HEK293 (cell line): ENCODE data around the gene LARP6.

Source experiments
- BCL11B ChIP-seq: fragments of 450-650 bp; formaldehyde crosslinking; IDR thresholded peaks from 2 replicates; pipeline ENCODE4 v1.5.1; 2016; ENCODE audit warnings: low read depth, missing biosample characterization, missing genetic modification characterization
- GLIS2 ChIP-seq: fragments of 450-650 bp; formaldehyde crosslinking; IDR thresholded peaks from 2 replicates; pipeline ENCODE4 v1.5.1; 2016; ENCODE audit warnings: missing biosample characterization, missing genetic modification characterization
- HOXD13 ChIP-seq: sonication (generic); formaldehyde crosslinking; IDR thresholded peaks from 2 replicates; pipeline ENCODE4 v1.8.0; 2022; ENCODE audit warnings: missing genetic modification reagents, borderline replicate concordance
- KLF8 ChIP-seq: fragments of 450-650 bp; formaldehyde crosslinking; IDR thresholded peaks from 2 replicates; pipeline ENCODE4 v1.5.1; 2016; ENCODE audit warnings: missing biosample characterization, missing genetic modification characterization
- MEIS1 ChIP-seq: sonication (generic); formaldehyde crosslinking; IDR thresholded peaks from 2 replicates; pipeline ENCODE4 v1.8.1; 2022; ENCODE audit warnings: missing genetic modification reagents, mild to moderate bottlenecking, borderline replicate concordance
- ZBTB21 ChIP-seq: fragments of 450-650 bp; formaldehyde crosslinking; IDR thresholded peaks from 2 replicates; pipeline ENCODE4 v1.5.1; 2017; ENCODE audit warnings: missing biosample characterization, missing genetic modification characterization
- ZBTB8A ChIP-seq: fragments of 450-650 bp; formaldehyde crosslinking; IDR thresholded peaks from 2 replicates; pipeline ENCODE4 v1.5.1; 2016; ENCODE audit warnings: missing biosample characterization, missing genetic modification characterization
- ZEB2 ChIP-seq: fragments of 450-650 bp; formaldehyde crosslinking; IDR thresholded peaks from 2 replicates; pipeline ENCODE4 v1.5.1; 2016; ENCODE audit warnings: missing biosample characterization, missing genetic modification characterization
- ZFP69B ChIP-seq: fragments of 450-650 bp; formaldehyde crosslinking; IDR thresholded peaks from 2 replicates; pipeline ENCODE4 v1.5.1; 2016; ENCODE audit warnings: missing biosample characterization, missing genetic modification characterization
- ZNF214 ChIP-seq: fragments of 450-650 bp; formaldehyde crosslinking; IDR thresholded peaks from 2 replicates; pipeline ENCODE4 v1.5.1; 2017; ENCODE audit warnings: missing biosample characterization, mild to moderate bottlenecking, missing genetic modification characterization, borderline replicate concordance
- ZNF335 ChIP-seq: fragments of 450-650 bp; formaldehyde crosslinking; conservative IDR thresholded peaks from 2 replicates; pipeline ENCODE4 v1.5.1; 2016; ENCODE audit warnings: missing biosample characterization, missing genetic modification characterization
- ZNF514 ChIP-seq: fragments of 450-650 bp; formaldehyde crosslinking; IDR thresholded peaks from 2 replicates; pipeline ENCODE4 v1.5.1; 2016; ENCODE audit warnings: missing biosample characterization, missing genetic modification characterization
- ZNF549 ChIP-seq: fragments of 450-650 bp; IDR thresholded peaks from 2 replicates; pipeline ENCODE4 v1.5.1; 2018; ENCODE audit warnings: missing biosample characterization, missing genetic modification characterization, mild to moderate bottlenecking, inconsistent platforms, moderate library complexity
- ZNF626 ChIP-seq: fragments of 450-650 bp; sonication (Bioruptor Pico); formaldehyde crosslinking; IDR thresholded peaks from 2 replicates; pipeline ENCODE4 v1.5.1; 2018; ENCODE audit warnings: missing biosample characterization, missing genetic modification characterization, inconsistent platforms
- ZNF629 ChIP-seq: fragments of 450-650 bp; formaldehyde crosslinking; IDR thresholded peaks from 2 replicates; pipeline ENCODE4 v1.5.1; 2017; ENCODE audit warnings: missing biosample characterization, missing genetic modification characterization
- ZNF701 ChIP-seq: fragments of 450-650 bp; formaldehyde crosslinking; IDR thresholded peaks from 2 replicates; pipeline ENCODE4 v1.5.1; 2016; ENCODE audit warnings: missing biosample characterization, missing genetic modification characterization
- ZNF76 ChIP-seq: fragments of 450-650 bp; formaldehyde crosslinking; IDR thresholded peaks from 2 replicates; pipeline ENCODE4; 2016; ENCODE audit warnings: low read depth, missing biosample characterization, missing genetic modification characterization, borderline replicate concordance
- ZNF777 ChIP-seq: fragments of 450-650 bp; formaldehyde crosslinking; IDR thresholded peaks from 2 replicates; pipeline ENCODE4 v1.5.1; 2017; ENCODE audit warnings: missing biosample characterization, missing genetic modification characterization, borderline replicate concordance
- ZXDB ChIP-seq: fragments of 450-650 bp; formaldehyde crosslinking; IDR thresholded peaks from 2 replicates; pipeline ENCODE4 v1.5.1; 2016; ENCODE audit warnings: missing biosample characterization, missing genetic modification characterization
- TF ChIP-seq, protein P1 (sequence below): fragments of 450-650 bp; formaldehyde crosslinking; IDR thresholded peaks from 2 replicates; pipeline ENCODE4 v1.5.1; 2017; ENCODE audit warnings: missing biosample characterization, missing genetic modification characterization
- TF ChIP-seq, protein P2 (sequence below): fragments of 450-650 bp; formaldehyde crosslinking; IDR thresholded peaks from 2 replicates; pipeline ENCODE4 v1.5.1; 2016; ENCODE audit warnings: missing biosample characterization, missing genetic modification characterization
- TF ChIP-seq, protein P3 (sequence below): fragments of 450-650 bp; formaldehyde crosslinking; IDR thresholded peaks from 2 replicates; pipeline ENCODE4 v1.5.1; 2016; ENCODE audit warnings: missing biosample characterization, missing genetic modification characterization
- TF ChIP-seq, protein P4 (sequence below): fragments of 450-650 bp; formaldehyde crosslinking; IDR thresholded peaks from 2 replicates; pipeline ENCODE4 v1.5.1; 2017; ENCODE audit warnings: missing biosample characterization, missing genetic modification characterization
- TF ChIP-seq, protein P5 (sequence below): fragments of 450-650 bp; IDR thresholded peaks from 2 replicates; pipeline ENCODE4 v1.5.1; 2018; ENCODE audit warnings: missing biosample characterization, missing genetic modification characterization
- TF ChIP-seq, protein P6 (sequence below): fragments of 450-650 bp; formaldehyde crosslinking; IDR thresholded peaks from 2 replicates; pipeline ENCODE4 v1.5.1; 2016; ENCODE audit warnings: missing biosample characterization, missing genetic modification characterization, borderline replicate concordance

The LARP6 gene

DNA sequence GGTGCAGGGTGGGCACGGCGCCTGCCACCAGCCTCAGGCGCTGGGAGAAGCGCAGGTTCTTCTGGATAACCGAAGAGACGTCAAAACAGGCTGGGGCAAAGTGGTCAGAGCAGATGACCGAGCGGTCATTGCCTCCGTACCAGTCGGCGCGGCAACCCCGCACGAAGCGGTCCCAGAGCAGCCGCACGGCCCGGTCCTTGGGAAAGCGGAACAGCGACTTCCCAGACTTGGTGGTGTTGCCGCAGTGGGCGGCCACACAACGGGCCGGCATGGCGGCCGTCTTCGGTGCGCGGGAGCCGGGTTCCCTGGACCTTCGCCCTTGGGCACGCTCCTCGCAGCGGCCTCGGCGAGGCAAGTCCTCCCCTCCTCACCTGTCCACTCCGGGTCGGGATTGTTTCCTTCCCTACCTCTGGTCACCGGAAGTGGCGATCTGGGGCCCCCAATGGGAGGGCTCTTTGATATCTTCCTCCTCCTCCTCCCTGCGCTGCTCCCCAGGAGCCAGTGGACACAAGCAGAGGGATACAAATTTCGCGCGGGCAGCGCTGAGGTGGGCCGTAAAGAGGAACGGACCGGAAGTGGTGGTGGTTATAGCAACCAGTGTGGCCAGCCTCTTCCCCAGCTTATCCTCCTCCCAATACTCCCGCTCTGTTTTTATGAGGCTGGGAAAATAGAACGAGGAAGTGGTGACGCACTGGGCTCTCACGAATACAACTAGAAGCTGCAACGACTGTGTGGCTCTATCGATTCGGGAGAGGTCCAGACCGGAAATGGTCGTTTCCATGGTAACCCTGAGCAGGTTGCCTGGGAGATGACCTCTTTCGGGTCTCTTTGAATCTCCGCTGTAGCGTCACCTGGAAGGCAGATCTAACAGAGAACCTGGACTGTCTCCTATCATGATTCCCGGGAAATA is 38.3 kb upstream of the LARP6 start, which contains the start of the genes LRRC49 and THAP10 (continued):
- TF ChIP-seq ZNF629: peak; percentile 92
- TF ChIP-seq ZFP69B (tag by site-specific recombination): peak; percentile 87
- peak; percentile 99 for TF ChIP-seq GLIS2
- TF ChIP-seq MEIS1 (CRISPR knock-in tag): no peak
- TF ChIP-seq, protein P1, sequence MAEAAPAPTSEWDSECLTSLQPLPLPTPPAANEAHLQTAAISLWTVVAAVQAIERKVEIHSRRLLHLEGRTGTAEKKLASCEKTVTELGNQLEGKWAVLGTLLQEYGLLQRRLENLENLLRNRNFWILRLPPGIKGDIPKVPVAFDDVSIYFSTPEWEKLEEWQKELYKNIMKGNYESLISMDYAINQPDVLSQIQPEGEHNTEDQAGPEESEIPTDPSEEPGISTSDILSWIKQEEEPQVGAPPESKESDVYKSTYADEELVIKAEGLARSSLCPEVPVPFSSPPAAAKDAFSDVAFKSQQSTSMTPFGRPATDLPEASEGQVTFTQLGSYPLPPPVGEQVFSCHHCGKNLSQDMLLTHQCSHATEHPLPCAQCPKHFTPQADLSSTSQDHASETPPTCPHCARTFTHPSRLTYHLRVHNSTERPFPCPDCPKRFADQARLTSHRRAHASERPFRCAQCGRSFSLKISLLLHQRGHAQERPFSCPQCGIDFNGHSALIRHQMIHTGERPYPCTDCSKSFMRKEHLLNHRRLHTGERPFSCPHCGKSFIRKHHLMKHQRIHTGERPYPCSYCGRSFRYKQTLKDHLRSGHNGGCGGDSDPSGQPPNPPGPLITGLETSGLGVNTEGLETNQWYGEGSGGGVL: peak; percentile 11
- TF ChIP-seq, protein P2, sequence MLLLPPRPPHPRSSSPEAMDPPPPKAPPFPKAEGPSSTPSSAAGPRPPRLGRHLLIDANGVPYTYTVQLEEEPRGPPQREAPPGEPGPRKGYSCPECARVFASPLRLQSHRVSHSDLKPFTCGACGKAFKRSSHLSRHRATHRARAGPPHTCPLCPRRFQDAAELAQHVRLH (tag by site-specific recombination): peak; percentile 99
- TF ChIP-seq ZEB2: peak; percentile 93; the same call in 1 of the 2 replicates
- TF ChIP-seq, protein P3, sequence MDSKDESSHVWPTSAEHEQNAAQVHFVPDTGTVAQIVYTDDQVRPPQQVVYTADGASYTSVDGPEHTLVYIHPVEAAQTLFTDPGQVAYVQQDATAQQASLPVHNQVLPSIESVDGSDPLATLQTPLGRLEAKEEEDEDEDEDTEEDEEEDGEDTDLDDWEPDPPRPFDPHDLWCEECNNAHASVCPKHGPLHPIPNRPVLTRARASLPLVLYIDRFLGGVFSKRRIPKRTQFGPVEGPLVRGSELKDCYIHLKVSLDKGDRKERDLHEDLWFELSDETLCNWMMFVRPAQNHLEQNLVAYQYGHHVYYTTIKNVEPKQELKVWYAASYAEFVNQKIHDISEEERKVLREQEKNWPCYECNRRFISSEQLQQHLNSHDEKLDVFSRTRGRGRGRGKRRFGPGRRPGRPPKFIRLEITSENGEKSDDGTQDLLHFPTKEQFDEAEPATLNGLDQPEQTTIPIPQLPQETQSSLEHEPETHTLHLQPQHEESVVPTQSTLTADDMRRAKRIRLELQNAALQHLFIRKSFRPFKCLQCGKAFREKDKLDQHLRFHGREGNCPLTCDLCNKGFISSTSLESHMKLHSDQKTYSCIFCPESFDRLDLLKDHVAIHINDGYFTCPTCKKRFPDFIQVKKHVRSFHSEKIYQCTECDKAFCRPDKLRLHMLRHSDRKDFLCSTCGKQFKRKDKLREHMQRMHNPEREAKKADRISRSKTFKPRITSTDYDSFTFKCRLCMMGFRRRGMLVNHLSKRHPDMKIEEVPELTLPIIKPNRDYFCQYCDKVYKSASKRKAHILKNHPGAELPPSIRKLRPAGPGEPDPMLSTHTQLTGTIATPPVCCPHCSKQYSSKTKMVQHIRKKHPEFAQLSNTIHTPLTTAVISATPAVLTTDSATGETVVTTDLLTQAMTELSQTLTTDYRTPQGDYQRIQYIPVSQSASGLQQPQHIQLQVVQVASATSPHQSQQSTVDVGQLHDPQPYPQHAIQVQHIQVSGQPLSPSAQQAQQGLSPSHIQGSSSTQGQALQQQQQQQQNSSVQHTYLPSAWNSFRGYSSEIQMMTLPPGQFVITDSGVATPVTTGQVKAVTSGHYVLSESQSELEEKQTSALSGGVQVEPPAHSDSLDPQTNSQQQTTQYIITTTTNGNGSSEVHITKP (tag by site-specific recombination): peak; percentile 57
- TF ChIP-seq HOXD13: peak; percentile 87
- peak; percentile 22; the same call in 1 of the 2 replicates for TF ChIP-seq ZBTB21 (tag by site-specific recombination)
- peak; percentile 77; the same call in 1 of the 2 replicates for TF ChIP-seq ZNF701 (tag by site-specific recombination)
- TF ChIP-seq ZBTB8A (tag by site-specific recombination): peak; percentile 58
- no peak for TF ChIP-seq ZNF214 (tag by site-specific recombination)
- TF ChIP-seq ZNF76: peak; percentile 73
- peak; percentile 74 for TF ChIP-seq BCL11B (tag by site-specific recombination)
- no peak for TF ChIP-seq ZNF549 (tag by site-specific recombination)
- TF ChIP-seq, protein P4, sequence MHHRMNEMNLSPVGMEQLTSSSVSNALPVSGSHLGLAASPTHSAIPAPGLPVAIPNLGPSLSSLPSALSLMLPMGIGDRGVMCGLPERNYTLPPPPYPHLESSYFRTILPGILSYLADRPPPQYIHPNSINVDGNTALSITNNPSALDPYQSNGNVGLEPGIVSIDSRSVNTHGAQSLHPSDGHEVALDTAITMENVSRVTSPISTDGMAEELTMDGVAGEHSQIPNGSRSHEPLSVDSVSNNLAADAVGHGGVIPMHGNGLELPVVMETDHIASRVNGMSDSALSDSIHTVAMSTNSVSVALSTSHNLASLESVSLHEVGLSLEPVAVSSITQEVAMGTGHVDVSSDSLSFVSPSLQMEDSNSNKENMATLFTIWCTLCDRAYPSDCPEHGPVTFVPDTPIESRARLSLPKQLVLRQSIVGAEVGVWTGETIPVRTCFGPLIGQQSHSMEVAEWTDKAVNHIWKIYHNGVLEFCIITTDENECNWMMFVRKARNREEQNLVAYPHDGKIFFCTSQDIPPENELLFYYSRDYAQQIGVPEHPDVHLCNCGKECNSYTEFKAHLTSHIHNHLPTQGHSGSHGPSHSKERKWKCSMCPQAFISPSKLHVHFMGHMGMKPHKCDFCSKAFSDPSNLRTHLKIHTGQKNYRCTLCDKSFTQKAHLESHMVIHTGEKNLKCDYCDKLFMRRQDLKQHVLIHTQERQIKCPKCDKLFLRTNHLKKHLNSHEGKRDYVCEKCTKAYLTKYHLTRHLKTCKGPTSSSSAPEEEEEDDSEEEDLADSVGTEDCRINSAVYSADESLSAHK (tag by site-specific recombination): peak; percentile 46; the same call in 1 of the 2 replicates
- TF ChIP-seq ZNF777: no peak
- TF ChIP-seq ZNF626 (tag by site-specific recombination): 0 out of 2 replicates have a peak, but pooled peaks have one; percentile 38
- TF ChIP-seq, protein P5, sequence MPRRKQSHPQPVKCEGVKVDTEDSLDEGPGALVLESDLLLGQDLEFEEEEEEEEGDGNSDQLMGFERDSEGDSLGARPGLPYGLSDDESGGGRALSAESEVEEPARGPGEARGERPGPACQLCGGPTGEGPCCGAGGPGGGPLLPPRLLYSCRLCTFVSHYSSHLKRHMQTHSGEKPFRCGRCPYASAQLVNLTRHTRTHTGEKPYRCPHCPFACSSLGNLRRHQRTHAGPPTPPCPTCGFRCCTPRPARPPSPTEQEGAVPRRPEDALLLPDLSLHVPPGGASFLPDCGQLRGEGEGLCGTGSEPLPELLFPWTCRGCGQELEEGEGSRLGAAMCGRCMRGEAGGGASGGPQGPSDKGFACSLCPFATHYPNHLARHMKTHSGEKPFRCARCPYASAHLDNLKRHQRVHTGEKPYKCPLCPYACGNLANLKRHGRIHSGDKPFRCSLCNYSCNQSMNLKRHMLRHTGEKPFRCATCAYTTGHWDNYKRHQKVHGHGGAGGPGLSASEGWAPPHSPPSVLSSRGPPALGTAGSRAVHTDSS (tag by site-specific recombination): peak; percentile 97
- TF ChIP-seq, protein P6, sequence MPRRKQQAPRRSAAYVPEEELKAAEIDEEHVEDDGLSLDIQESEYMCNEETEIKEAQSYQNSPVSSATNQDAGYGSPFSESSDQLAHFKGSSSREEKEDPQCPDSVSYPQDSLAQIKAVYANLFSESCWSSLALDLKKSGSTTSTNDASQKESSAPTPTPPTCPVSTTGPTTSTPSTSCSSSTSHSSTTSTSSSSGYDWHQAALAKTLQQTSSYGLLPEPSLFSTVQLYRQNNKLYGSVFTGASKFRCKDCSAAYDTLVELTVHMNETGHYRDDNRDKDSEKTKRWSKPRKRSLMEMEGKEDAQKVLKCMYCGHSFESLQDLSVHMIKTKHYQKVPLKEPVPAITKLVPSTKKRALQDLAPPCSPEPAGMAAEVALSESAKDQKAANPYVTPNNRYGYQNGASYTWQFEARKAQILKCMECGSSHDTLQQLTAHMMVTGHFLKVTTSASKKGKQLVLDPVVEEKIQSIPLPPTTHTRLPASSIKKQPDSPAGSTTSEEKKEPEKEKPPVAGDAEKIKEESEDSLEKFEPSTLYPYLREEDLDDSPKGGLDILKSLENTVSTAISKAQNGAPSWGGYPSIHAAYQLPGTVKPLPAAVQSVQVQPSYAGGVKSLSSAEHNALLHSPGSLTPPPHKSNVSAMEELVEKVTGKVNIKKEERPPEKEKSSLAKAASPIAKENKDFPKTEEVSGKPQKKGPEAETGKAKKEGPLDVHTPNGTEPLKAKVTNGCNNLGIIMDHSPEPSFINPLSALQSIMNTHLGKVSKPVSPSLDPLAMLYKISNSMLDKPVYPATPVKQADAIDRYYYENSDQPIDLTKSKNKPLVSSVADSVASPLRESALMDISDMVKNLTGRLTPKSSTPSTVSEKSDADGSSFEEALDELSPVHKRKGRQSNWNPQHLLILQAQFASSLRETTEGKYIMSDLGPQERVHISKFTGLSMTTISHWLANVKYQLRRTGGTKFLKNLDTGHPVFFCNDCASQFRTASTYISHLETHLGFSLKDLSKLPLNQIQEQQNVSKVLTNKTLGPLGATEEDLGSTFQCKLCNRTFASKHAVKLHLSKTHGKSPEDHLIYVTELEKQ (tag by site-specific recombination): no peak
- TF ChIP-seq ZNF335 (tag by site-specific recombination): peak; percentile 97
- peak; percentile 88 for TF ChIP-seq KLF8 (tag by site-specific recombination)
- peak; percentile 96 for TF ChIP-seq ZXDB (tag by site-specific recombination)
- TF ChIP-seq ZNF514 (tag by site-specific recombination): no peak
